T-helper 2 cell treated with Interferon-gamma antibody and Interleukin-4, amounts not matched to agents 100 ng/mL and 5 ng/mL, for 36 hours (primary cell): Measurements from ENCODE around the gene OR6C3. TPM values are rescaled to one million over a fixed set of nuclear protein-coding genes. Genes with fewer than 3 reads are reported as not detected.
"Not testable (repeated sequence)": the region's sequence is repeated elsewhere in the genome, so short reads cannot be mapped to it uniquely, and the experiment has no call there.

ENCODE experiments used
- intact Hi-C: fragments of 100-400 bp; cut with micrococcal nuclease; formaldehyde crosslinking; loops from one replicate; pipeline ENCODE4 v1.15.1; 2023
- total RNA-seq: library from RNA; stranded (reverse); gene quantifications from 2 replicates; pipeline ENCODE4 v1.2.3, GENCODE V29; 2022

OR6C3 gene
- total RNA-seq = not detected in 2 replicates

DNA sequence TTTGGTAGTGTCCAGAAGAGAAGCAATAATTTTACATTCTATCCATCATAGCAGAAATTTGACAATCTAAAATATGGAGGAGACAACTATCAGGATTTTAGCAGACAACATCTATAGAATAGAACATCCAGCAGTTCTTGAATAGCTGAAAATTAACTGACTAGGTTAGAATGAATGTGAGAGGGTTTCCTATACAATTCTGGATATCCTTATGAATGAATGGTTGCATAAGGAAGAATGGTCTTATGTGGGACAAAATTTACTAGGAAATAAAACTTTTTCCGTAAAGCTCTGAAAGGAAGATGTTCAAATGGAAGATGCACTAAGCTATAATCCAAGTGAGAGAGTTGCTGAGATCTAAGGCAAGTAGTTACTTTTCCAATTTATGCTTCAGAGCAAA, at the start of gene OR6C3:
Gene OR6C3, plus strand, starts transcription at position 301 of the 400 bp plus-strand sequence. CDS start 955 bp downstream, outside the sequence.
- intact Hi-C loops = no loop called here

DNA sequence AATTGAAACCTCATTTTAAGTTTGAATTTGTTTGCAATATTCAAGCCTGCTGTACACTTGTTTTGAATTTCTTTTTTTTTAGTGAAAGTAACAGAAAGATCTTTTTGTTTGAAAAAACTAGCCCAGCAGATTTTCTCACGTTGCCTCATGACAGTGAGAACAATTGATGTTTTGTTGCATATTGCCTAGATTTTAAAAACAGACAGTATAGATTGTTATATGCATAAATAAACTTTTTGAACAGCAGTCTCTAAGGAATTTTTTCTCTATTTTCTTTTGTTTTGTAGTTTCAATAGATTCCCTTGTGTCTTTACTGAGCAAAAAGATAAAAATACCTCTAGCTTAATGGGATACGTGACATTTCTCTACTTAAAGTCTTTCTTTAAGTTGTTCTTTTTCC, 49.6 kb upstream of the OR6C3 start:
- intact Hi-C loops = no loop called here

DNA sequence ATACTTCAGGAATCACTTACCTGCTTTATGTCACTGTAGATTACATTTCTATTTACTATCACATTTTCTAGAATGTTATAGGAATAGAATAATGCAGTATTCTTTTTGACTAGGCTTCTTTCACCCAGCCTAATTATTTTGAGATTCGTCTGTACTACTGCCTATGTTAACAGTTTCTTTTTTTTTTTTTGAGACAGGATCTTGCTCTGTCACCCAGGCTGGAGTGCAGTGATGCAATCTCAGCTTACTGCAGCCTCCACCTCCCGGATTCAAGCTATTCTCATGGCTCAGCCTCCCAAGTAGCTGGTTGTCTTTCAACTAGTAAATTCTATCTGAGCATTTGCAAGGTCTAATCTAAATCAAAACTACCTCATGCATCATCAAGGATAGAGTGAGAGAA, 40.5 kb upstream of the OR6C3 start:
- intact Hi-C loops = no loop called here

DNA sequence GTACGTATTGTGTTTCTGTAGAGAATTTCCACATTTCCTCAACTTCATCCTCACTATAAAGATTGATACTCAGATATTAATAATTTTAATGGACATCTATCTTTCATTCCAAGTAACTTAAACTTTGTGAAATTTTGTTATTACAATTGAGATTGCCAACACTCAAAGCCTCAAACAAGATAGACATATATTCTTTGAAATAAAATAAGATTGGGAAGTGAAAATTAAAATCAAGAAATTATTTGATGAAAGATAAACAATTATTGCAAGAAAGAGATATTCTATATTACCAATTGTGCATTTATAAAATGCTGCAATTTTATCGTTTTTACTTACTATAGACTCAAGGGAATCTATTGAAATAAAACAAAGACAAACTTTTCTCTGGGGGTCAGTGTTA, 34.1 kb upstream of the OR6C3 start, which contains the start of gene OR6C6:
Gene OR6C6, minus strand, starts transcription at position 101 of the 400 bp plus-strand sequence. CDS start 1,337 bp downstream, outside the sequence.
- intact Hi-C loops = no loop called here

DNA sequence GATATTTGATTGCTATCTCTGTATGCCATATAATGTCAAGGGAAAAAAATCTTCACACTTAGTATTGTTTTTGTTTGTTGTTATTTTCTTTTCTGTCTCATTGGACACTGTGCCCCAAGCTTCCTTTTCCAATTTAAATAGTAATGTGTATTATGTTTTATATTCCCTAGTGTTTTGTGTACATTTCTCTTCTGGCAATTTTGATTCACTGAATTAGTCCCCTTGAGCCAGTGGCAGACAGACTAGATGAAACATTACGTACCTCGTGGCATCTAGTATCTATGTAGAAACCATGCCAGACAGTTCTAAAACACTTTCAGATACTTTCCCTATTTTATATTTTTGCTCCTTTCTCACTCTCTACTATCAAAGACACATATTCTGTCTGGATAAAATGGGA, 16.5 kb upstream of the OR6C3 start, which contains the start of gene OR6C1:
Gene OR6C1, plus strand, starts transcription at position 301 of the 400 bp plus-strand sequence. CDS start 6,257 bp downstream, outside the sequence.
- intact Hi-C loops = no loop called here

DNA sequence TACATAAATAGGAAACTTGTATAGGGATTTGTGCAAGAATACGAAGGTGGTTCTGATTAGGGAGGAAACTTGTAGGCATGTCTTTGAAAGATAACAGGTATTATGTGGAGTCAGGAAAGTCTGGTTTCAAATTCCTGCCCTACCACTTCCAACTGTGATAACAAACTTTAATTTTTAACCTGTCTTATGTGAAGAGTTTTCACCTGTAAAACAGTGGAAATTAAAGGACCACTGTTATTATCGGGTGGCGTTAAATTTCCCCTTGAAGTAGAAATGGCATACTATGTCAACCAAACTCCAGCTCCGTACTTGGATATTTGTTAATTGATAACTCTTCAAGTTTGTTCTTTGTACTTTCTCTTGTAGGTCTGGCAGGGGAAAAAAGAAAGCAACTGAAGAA, 10.3 kb upstream of the OR6C3 start:
- intact Hi-C loops = no loop called here

DNA sequence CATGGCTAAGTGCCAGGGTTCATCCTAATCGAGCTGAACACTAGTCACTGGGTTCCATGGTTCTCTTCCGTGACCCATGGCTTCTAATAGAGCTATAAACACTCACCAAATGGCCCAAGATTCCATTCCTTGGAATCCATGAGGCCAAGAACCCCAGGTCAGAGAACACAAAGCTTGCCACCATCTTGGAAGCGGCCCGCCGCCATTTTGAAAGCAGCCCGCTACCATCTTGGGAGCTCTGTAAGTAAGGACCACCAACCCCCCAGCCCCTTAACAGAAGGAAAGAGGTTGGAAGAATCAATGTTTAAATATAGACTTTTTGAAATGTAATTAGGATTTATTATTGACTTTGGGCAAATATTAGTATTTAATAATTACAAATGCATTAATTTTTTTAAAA, 4.7 kb upstream of the OR6C3 start:
- intact Hi-C loops = not testable (repeated sequence)

DNA sequence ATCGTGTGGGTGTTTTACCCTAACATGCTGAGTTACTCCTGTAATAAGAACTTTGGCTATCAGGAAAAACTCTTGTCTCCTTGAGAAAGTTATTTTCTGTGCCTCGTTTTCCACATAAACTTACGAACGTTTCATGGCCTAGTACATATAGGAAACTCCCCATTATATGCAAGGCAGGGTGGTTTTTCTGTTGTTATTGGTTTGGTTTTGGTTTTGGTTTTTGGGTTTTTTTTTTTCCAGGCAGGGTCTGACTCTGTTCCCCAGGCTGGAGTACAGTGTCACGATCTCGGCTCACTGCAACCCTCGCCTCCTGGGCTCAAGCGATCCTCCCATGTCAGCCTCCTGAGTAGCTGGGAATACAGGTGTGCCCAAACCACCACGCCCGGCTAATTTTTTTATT, 5.5 kb downstream of the OR6C3 start:
- intact Hi-C loops = no loop called here

DNA sequence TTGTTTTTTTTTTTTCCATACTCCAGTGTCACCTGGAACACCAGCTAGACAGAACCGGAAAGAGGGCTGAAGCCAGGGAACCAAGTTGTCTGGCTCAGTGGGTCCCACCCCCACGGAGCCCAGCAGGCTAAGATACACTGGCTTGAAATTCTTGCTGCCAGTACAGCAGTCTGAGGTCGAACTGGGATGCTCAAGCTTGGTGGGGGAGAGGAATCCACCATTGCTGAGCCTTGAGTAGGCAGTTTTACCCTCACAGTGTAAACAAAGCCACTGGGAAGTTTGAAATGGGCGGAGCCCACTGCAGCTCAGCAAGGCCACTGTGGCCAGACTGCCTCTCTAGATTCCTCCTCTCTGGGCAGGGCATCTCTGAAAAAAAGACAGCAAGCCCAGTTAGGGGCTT, 24.8 kb downstream of the OR6C3 start:
- intact Hi-C loops = not testable (repeated sequence)

DNA sequence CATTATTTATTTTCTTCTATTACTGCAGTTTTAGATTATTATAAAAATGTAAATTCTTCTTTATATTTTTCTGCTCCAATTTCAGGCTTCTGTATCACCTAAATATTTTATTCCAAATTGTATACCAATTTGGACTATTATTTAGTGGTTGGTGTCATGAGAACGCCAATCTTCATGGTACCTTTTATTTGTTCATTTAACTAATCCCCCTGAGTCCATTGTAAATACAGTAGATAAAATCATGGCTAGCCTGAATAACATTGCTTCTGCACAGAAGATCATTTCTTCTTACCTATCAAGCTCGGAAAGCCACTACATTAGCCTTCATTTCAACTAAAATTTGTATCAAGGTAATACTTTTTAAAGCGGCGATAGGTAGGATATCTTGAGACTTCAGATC, 32.1 kb downstream of the OR6C3 start, which contains the start of gene OR6C75:
Gene OR6C75, plus strand, starts transcription at position 301 of the 400 bp plus-strand sequence. CDS start 2,136 bp downstream, outside the sequence.
- intact Hi-C loops = no loop called here

DNA sequence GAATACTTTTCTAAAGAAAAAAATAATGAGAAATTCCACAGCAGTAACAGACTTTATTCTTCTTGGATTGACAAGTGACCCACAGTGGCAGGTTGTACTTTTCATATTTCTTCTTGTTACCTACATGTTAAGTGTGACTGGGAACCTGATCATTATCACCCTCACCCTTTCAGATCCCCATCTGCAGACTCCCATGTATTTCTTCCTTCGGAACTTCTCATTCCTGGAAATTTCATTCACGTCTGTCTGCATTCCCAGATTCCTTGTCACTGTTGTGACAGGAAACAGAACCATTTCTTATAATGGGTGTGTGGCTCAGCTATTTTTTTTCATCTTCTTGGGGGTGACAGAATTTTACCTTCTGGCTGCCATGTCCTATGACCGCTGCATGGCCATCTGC, 34.5 kb downstream of the OR6C3 start:
- intact Hi-C loops = no loop called here

DNA sequence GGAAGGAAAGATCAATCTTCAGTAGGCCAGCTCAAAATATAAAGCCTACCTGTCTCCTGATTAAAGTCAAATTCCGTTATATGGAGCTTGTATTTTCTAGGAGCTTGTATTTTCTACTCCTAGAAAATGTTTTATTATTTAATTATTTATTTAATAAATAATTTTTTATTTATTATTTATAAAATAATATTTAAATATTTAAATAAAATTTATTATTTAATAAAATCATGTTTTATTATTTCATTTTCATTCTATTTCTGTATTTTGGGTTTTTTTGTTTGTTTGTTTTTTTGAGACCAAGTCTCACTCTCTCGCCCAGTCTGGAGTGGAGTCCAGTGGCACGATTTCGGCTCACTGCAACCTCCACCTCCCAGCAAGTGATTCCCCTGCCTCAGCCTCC, 42.0 kb downstream of the OR6C3 start:
- intact Hi-C loops = no loop called here

Other genes with a start within 250 kb of the OR6C3 start
- not detected in 2 replicates for gene OR9K2, start 204.3 kb upstream of the OR6C3 start, total RNA-seq
- not detected in 2 replicates for gene OR10A7, start 109.7 kb upstream of the OR6C3 start, total RNA-seq
- not detected in 2 replicates for gene OR6C74, start 86.1 kb upstream of the OR6C3 start, total RNA-seq
- not detected in 2 replicates for gene OR6C6, start 34.2 kb upstream of the OR6C3 start, total RNA-seq
- not detected in 2 replicates for gene OR6C1, start 16.4 kb upstream of the OR6C3 start, total RNA-seq
- gene OR6C75, start 32.2 kb downstream of the OR6C3 start, total RNA-seq = not detected in 2 replicates
- not detected in 2 replicates for gene OR6C65, start 69.8 kb downstream of the OR6C3 start, total RNA-seq
- gene OR6C76, start 95.5 kb downstream of the OR6C3 start, total RNA-seq = not detected in 2 replicates
- gene OR6C2, start 113.3 kb downstream of the OR6C3 start, total RNA-seq = not detected in 2 replicates
- 0.45 TPM in 1 of 2 replicates, not detected in the other for gene OR6C70, start 139.4 kb downstream of the OR6C3 start, total RNA-seq
- not detected in 2 replicates for gene OR6C68, start 161.6 kb downstream of the OR6C3 start, total RNA-seq
- gene OR6C4, start 218.9 kb downstream of the OR6C3 start, total RNA-seq = not detected in 2 replicates
- gene OR2AP1, start 241.7 kb downstream of the OR6C3 start, total RNA-seq = not detected in 2 replicates